HepG2 (cell line): ENCODE measurements around the gene TTK. TPM values are rescaled to one million over a fixed set of nuclear protein-coding genes. Genes with fewer than 3 reads are reported as not detected.

Experiments used
- ATAC-seq: fragments of 200-7000 bp; cut with Tn5 transposase; 3 replicates; pipeline ENCODE4 v1.9.1; 2020; ENCODE audit warnings: mild to moderate bottlenecking, moderate library complexity
- BruUV-seq: library from RNA; stranded (reverse); fragments of 400-500 nt; replicated peaks from 2 replicates; lab custom pipeline; 2021; lab: Mats Ljungman, UMichigan
- CTCF ChIA-PET: fragments of 300-600 bp; formaldehyde crosslinking; extraction: SDS; loops from one replicate; lab custom pipeline; 2021; ENCODE audit warnings: low total read pairs, inconsistent platforms, low intra/inter-chr PET ratio; lab: Yijun Ruan, JAX
- POLR2A ChIA-PET: fragments of 350-600 bp; sonication (Branson Sonifier 250); formaldehyde crosslinking; loops from one replicate; lab custom pipeline; 2020; ENCODE audit warnings: antibody characterized with exemption, inconsistent platforms; lab: Yijun Ruan, JAX
- DNase-seq: peaks from one replicate; pipeline ENCODE4 v3.0.0-alpha.2; 2015; ENCODE audit warnings: low spot score
- FAIRE-seq: peaks from 3 replicates; lab custom pipeline; 2011; peaks lifted over from hg19 to GRCh38; lab: Jason Lieb, UNC
- H2AFZ ChIP-seq: one replicate; pipeline ENCODE4 v1.6.1; 2011; ENCODE audit warnings: low read length, inconsistent platforms
- H3K27ac ChIP-seq: fragments of 300-600 bp; 3 replicates; pipeline ENCODE4 v1.8.0; 2011; ENCODE audit warnings: mixed run types, mild to moderate bottlenecking, mixed read lengths, low read length, inconsistent platforms; ENCODE audit not compliant: insufficient read depth; ENCODE audit errors: extremely low read length
- H3K27me3 ChIP-seq, 2 experiments: fragments of 200-600 bp in 1 of 2; 2 replicates in 1 of 2; 3 replicates in 1 of 2; pipeline versions ENCODE4 v1.6.0 to v1.8.0; 2011; ENCODE audit warnings: low read length in 2 of 2, mild to moderate bottlenecking in 2 of 2, moderate library complexity in 2 of 2, inconsistent platforms in 1 of 2; ENCODE audit not compliant: insufficient read depth in 2 of 2, control insufficient read depth in 1 of 2
- H3K36me3 ChIP-seq, 2 experiments: fragments of 200-600 bp in 1 of 2; replicated peaks in 1 of 2; 2 replicates in 1 of 2; 3 replicates in 1 of 2; pipeline versions ENCODE4 v1.5.1 to v1.8.0; 2011; ENCODE audit warnings: low read length in 2 of 2, inconsistent platforms in 1 of 2; ENCODE audit not compliant: insufficient read depth in 2 of 2, control insufficient read depth in 1 of 2
- H3K4me1 ChIP-seq: 2 replicates; pipeline ENCODE4 v1.5.1; 2012; ENCODE audit warnings: low read length, inconsistent platforms; ENCODE audit not compliant: insufficient read depth
- H3K4me2 ChIP-seq: 2 replicates; pipeline ENCODE4 v1.6.0; 2011; ENCODE audit warnings: low read depth, low read length, inconsistent platforms
- H3K4me3 ChIP-seq, 3 experiments: fragments of 200-600 bp in 1 of 3; sonication (generic), shearing (Covaris generic) in 1 of 3; replicated peaks in 1 of 3; 2 replicates each; pipeline ENCODE4 v1.5.1; 2011 to 2016; ENCODE audit warnings: low read length in 3 of 3, inconsistent platforms in 2 of 3, low read depth in 2 of 3, mild to moderate bottlenecking in 2 of 3, control low read depth in 1 of 3, mixed read lengths in 1 of 3; ENCODE audit not compliant: insufficient read depth in 1 of 3
- H3K79me2 ChIP-seq: one replicate; pipeline ENCODE4 v1.6.1; 2011; ENCODE audit warnings: low read length, inconsistent platforms; ENCODE audit not compliant: insufficient read depth
- H3K9ac ChIP-seq: 2 replicates; pipeline ENCODE4 v1.6.0; 2011; ENCODE audit warnings: mild to moderate bottlenecking, low read depth, low read length, inconsistent platforms; ENCODE audit not compliant: insufficient read depth
- H3K9me3 ChIP-seq: 2 replicates; pipeline ENCODE4 v1.5.1; 2012; ENCODE audit warnings: mild to moderate bottlenecking, low read length
- H4K20me1 ChIP-seq: 2 replicates; pipeline ENCODE4 v1.6.0; 2011; ENCODE audit warnings: inconsistent platforms, mild to moderate bottlenecking, low read length, moderate library complexity; ENCODE audit not compliant: insufficient read depth
- ATF7 ChIP-seq, 2 experiments: fragments of 450-650 bp in 1 of 2; sonication (generic) in 1 of 2; formaldehyde crosslinking in 1 of 2; IDR thresholded peaks; 2 replicates each; pipeline versions ENCODE4 v1.4.0 to v1.6.1; 2016 to 2020; ENCODE audit warnings: antibody characterized with exemption in 1 of 2, mild to moderate bottlenecking in 1 of 2, missing genetic modification reagents in 1 of 2
- MEIS1 ChIP-seq: sonication (generic); formaldehyde crosslinking; IDR thresholded peaks from 2 replicates; pipeline ENCODE4 v1.9.0; 2021; ENCODE audit warnings: mild to moderate bottlenecking, missing genetic modification reagents, moderate library complexity, borderline replicate concordance
- NFIC ChIP-seq: IDR thresholded peaks from 2 replicates; pipeline ENCODE4 v1.6.1; 2012; ENCODE audit warnings: mild to moderate bottlenecking, low read length, inconsistent platforms
- NR2C2 ChIP-seq: sonication (generic); formaldehyde crosslinking; IDR thresholded peaks from 2 replicates; pipeline ENCODE4 v1.4.0; 2020; ENCODE audit warnings: missing genetic modification reagents, mild to moderate bottlenecking, moderate library complexity, borderline replicate concordance
- SETDB1 ChIP-seq: sonication (generic); formaldehyde crosslinking; IDR thresholded peaks from 2 replicates; pipeline ENCODE4 v1.5.1; 2020; ENCODE audit warnings: missing genetic modification reagents, mild to moderate bottlenecking, borderline replicate concordance
- TMF1 ChIP-seq: sonication (generic); formaldehyde crosslinking; IDR thresholded peaks from 2 replicates; pipeline ENCODE4 v1.8.1; 2022; ENCODE audit warnings: low read depth, missing genetic modification reagents
- ZNF343 ChIP-seq: sonication (generic); formaldehyde crosslinking; IDR thresholded peaks from 2 replicates; pipeline ENCODE4 v1.4.0; 2020; ENCODE audit warnings: mild to moderate bottlenecking, missing genetic modification reagents
- ZNF615 ChIP-seq: sonication (generic); formaldehyde crosslinking; IDR thresholded peaks from 2 replicates; pipeline ENCODE4 v1.5.0; 2020; ENCODE audit warnings: mild to moderate bottlenecking, missing genetic modification reagents, borderline replicate concordance
- ZXDC ChIP-seq: sonication (generic); formaldehyde crosslinking; IDR thresholded peaks from 2 replicates; pipeline ENCODE4 v1.5.0; 2020; ENCODE audit warnings: mild to moderate bottlenecking, missing genetic modification reagents
- WGBS: methylation state at CpG from one replicate; pipeline ENCODE4 v1.1.6; 2017; ENCODE audit warnings: low lambda C conversion rate; 5-methylcytosine and 5-hydroxymethylcytosine counted together
- in situ Hi-C: cut with HindIII; loops from 2 replicates; pipeline ENCODE4 v1.10.0; 2017; ENCODE audit warnings: low pct_unique_long_range_greater_than_20kb; ENCODE audit not compliant: extremely low pct_ligation_motif_present
- intact Hi-C: fragments of 100-400 bp; cut with micrococcal nuclease; formaldehyde crosslinking; loops from one replicate; pipeline ENCODE4 v1.10.0; 2022; ENCODE audit not compliant: unreplicated experiment
- polyA plus RNA-seq, 8 experiments: library from polyadenylated mRNA; depleted of rRNA in 3 of 8; stranded (reverse) in 7 of 8; unstranded in 1 of 8; fragments of >200 nt; fragmentation: Illumina TruSeq in 4 of 8; extraction: Trizol in 4 of 8; gene quantifications; 2 replicates each; pipeline versions ENCODE4 v1.2.1 to v1.2.3, GENCODE V29; 2011 to 2016; ENCODE audit warnings: low read depth in 4 of 8, missing spikeins in 1 of 8, mixed read lengths in 1 of 8; ENCODE audit not compliant: insufficient read depth in 1 of 8
- total RNA-seq, 5 experiments: library from RNA; depleted of rRNA; stranded (reverse); fragments of >200 nt; fragmentation: Illumina TruSeq; extraction: Trizol; gene quantifications; 2 replicates each; pipeline ENCODE4 v1.2.3, GENCODE V29; 2016; ENCODE audit warnings: low read depth in 1 of 5
- TF ChIP-seq, protein P1 (sequence below): sonication (generic); formaldehyde crosslinking; IDR thresholded peaks from 2 replicates; pipeline ENCODE4 v1.5.0; 2020; ENCODE audit warnings: mild to moderate bottlenecking, missing genetic modification reagents

TTK gene
- total and polyA plus RNA-seq, 2 of the 13 experiments (the other 11 are each of a cell fraction or from before 2014, with no cell fraction given) = 8.6 to 33.2 TPM

GRCh38 chr6:79954849-79955248 lies 49.6 kb upstream of the TTK start (continued):
- TF ChIP-seq, protein P1, sequence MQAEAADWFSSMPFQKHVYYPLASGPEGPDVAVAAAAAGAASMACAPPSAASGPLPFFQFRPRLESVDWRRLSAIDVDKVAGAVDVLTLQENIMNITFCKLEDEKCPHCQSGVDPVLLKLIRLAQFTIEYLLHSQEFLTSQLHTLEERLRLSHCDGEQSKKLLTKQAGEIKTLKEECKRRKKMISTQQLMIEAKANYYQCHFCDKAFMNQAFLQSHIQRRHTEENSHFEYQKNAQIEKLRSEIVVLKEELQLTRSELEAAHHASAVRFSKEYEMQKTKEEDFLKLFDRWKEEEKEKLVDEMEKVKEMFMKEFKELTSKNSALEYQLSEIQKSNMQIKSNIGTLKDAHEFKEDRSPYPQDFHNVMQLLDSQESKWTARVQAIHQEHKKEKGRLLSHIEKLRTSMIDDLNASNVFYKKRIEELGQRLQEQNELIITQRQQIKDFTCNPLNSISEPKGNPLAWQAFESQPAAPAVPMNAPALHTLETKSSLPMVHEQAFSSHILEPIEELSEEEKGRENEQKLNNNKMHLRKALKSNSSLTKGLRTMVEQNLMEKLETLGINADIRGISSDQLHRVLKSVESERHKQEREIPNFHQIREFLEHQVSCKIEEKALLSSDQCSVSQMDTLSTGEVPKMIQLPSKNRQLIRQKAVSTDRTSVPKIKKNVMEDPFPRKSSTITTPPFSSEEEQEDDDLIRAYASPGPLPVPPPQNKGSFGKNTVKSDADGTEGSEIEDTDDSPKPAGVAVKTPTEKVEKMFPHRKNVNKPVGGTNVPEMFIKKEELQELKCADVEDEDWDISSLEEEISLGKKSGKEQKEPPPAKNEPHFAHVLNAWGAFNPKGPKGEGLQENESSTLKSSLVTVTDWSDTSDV = no peak
- TF ChIP-seq NFIC = no peak
- TF ChIP-seq ZXDC (CRISPR knock-in tag) = no peak
- TF ChIP-seq SETDB1 = no peak
- TF ChIP-seq ZNF615 = no peak
- TF ChIP-seq NR2C2 (CRISPR knock-in tag) = no peak
- no peak for TF ChIP-seq MEIS1

GRCh38 chr6:79964607-79965081 lies 39.8 kb upstream of the TTK start:
- in situ Hi-C loops = no loop called here
- no peaks in the 10 kb centered on the region for H3K36me3 ChIP-seq
- WGBS = 37% methylated on average over 3 of the region's 3 CpGs
- H4K20me1 ChIP-seq = no peaks in the 10 kb centered on the region
- H3K9ac ChIP-seq = no peak overlapping the region
- intact Hi-C loops = no loop called here
- no TSS peak for BruUV-seq
- POLR2A ChIA-PET = no interaction called here
- DNase-seq (no peak), FAIRE-seq (no peak), ATAC-seq (no peak)
- no peak overlapping the region for H2AFZ ChIP-seq
- no peak overlapping the region for H3K4me2 ChIP-seq
- CTCF ChIA-PET = no interaction called here
- no peak overlapping the region for H3K27ac ChIP-seq
- no peak overlapping the region for H3K4me3 ChIP-seq
- H3K79me2 ChIP-seq = no peaks in the 10 kb centered on the region
- H3K4me1 ChIP-seq = no peaks in the 10 kb centered on the region
- H3K27me3 ChIP-seq = no peaks in the 10 kb centered on the region
- peak; percentile 35; the same call in 1 of the 2 replicates for TF ChIP-seq ATF7 (IDR thresholded peaks at IDR 0.05)
- TF ChIP-seq ATF7 (CRISPR knock-in tag; IDR thresholded peaks at IDR 0.05) = no peak
- no peak for TF ChIP-seq ZNF343 (CRISPR knock-in tag)
- no peak for TF ChIP-seq TMF1
- no peaks in the 10 kb centered on the region for H3K9me3 ChIP-seq
